Activated CD4-positive, alpha-beta T cell treated with anti-CD3 and anti-CD28 coated beads, Interleukin-2, amount 50 U/mL, for 1 hour (primary cell): ENCODE results near the gene MRPL37.
"Not testable (repeated sequence)": the region's sequence is repeated elsewhere in the genome, so short reads cannot be mapped to it uniquely, and the experiment has no call there.

Experiments
- DNase-seq: peaks from one replicate; pipeline ENCODE4 v3.0.0-alpha.2; 2020

The MRPL37 gene

GRCh38 chr1:54220004-54220811 is 20.2 kb downstream of the MRPL37 start:
- no peak for DNase-seq

GRCh38 chr1:54221113-54221834 is 21.3 kb downstream of the MRPL37 start:
- DNase-seq: no peak

GRCh38 chr1:54221867-54222484 is 22.0 kb downstream of the MRPL37 start:
- no peak for DNase-seq

GRCh38 chr1:54222711-54223110 is 22.7 kb downstream of the MRPL37 start:
- DNase-seq: no peak

- DNase-seq: no peak
Measured at GRCh38 chr1:54223441-54224202, 23.7 kb downstream of the MRPL37 start.

GRCh38 chr1:54224233-54224632 is 24.3 kb downstream of the MRPL37 start:
- no peak for DNase-seq

- no peak for DNase-seq
Measured at GRCh38 chr1:54225378-54225777, 25.4 kb downstream of the MRPL37 start.

- DNase-seq: no peak
Measured at GRCh38 chr1:54225986-54226559, 26.1 kb downstream of the MRPL37 start.

- no peak for DNase-seq
Measured at GRCh38 chr1:54227091-54227602, 27.2 kb downstream of the MRPL37 start.

GRCh38 chr1:54227891-54228310 is 27.9 kb downstream of the MRPL37 start:
- no peak for DNase-seq

- no peak for DNase-seq
Measured at GRCh38 chr1:54228638-54229079, 28.7 kb downstream of the MRPL37 start.

- DNase-seq: no peak
Measured at GRCh38 chr1:54229281-54229891, 29.4 kb downstream of the MRPL37 start.

- DNase-seq: no peak
Measured at GRCh38 chr1:54230507-54231339, 30.8 kb downstream of the MRPL37 start.

GRCh38 chr1:54233196-54233595 is 33.2 kb downstream of the MRPL37 start:
- DNase-seq: not testable (repeated sequence)

GRCh38 chr1:54234284-54234683 is 34.3 kb downstream of the MRPL37 start:
- DNase-seq: no peak

- DNase-seq: no peak
Measured at GRCh38 chr1:54237586-54237985, 37.6 kb downstream of the MRPL37 start.

GRCh38 chr1:54238353-54239034 is 38.5 kb downstream of the MRPL37 start:
- DNase-seq: no peak

- no peak for DNase-seq
Measured at GRCh38 chr1:54239035-54239383, 39.0 kb downstream of the MRPL37 start.

- DNase-seq: no peak
Measured at GRCh38 chr1:54239631-54240031, 39.7 kb downstream of the MRPL37 start.

GRCh38 chr1:54240741-54241335 is 40.9 kb downstream of the MRPL37 start:
- no peak for DNase-seq
